NCI-H146 (cell line): Measurements from ENCODE around the gene CHRNE.
A peak's percentile ranks its signal among the peaks of the same experiment; 100 is the strongest.
"Not testable (repeated sequence)": the region's sequence is repeated elsewhere in the genome, so short reads cannot be mapped to it uniquely, and the experiment has no call there.

ENCODE experiments used
- DNase-seq: peaks from one replicate; lab custom pipeline; 2025; lab: John Stamatoyannopoulos, UW

CHRNE gene

DNA sequence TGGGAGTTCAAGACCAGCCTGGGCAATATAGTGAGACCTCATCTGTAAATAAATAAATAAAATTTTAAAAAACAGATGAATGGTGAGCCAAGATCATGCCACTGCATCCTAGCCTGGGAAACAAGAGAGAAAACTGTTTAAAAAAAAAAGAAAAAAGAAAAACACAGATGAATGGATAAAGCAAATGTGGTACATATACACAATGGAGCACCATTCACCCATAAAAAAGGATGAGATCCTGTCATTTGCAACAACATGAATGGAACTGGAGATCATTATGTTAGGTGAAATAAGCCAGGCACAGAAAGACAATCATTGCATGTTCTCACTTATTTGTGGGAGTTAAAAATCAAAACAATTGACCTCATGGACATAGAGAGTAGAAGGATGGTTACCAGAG is 3.7 kb upstream of the CHRNE start:
- not testable (repeated sequence) for DNase-seq

- DNase-seq: no peak
These were observed 358 bp downstream of the CHRNE start for GRCh38 chr17:4902540-4902939.

DNA sequence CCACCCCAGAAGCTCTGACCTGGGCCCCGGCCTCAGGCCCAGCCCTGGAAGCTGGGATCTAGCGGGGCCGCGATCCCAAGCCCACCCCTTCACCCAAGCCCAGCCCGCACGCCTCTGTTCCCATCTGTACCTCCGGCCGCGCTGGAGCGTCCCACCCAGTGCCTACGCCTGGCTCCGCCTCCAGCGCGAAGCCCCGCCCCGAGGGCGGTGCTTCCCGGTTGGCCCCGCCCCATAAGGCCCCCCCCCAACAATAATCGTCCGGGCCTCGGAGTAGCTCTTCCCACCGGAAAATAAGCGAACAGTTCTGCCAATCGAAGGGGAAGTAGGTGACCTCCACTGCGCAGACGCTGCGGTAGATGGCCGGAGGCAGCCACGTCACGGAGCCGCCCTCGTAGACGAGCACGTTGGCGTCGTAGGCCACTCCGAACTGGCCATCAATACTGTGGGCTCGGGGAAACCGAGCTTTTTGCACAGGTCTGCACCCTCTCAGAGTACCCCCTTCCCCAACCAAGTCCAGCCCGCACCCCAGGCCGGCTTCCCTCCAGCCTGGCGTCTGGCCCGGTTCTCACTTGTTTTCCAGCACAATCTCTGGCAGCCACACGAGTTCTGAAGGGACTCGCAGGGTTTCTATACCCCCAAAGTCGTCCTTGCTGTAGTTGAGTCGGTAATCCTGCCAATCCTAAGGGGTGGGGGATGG is 1.1 kb downstream of the CHRNE start:
- DNase-seq: no peak

- no peak for DNase-seq
These were observed 1.7 kb downstream of the CHRNE start for GRCh38 chr17:4901108-4901647.

DNA sequence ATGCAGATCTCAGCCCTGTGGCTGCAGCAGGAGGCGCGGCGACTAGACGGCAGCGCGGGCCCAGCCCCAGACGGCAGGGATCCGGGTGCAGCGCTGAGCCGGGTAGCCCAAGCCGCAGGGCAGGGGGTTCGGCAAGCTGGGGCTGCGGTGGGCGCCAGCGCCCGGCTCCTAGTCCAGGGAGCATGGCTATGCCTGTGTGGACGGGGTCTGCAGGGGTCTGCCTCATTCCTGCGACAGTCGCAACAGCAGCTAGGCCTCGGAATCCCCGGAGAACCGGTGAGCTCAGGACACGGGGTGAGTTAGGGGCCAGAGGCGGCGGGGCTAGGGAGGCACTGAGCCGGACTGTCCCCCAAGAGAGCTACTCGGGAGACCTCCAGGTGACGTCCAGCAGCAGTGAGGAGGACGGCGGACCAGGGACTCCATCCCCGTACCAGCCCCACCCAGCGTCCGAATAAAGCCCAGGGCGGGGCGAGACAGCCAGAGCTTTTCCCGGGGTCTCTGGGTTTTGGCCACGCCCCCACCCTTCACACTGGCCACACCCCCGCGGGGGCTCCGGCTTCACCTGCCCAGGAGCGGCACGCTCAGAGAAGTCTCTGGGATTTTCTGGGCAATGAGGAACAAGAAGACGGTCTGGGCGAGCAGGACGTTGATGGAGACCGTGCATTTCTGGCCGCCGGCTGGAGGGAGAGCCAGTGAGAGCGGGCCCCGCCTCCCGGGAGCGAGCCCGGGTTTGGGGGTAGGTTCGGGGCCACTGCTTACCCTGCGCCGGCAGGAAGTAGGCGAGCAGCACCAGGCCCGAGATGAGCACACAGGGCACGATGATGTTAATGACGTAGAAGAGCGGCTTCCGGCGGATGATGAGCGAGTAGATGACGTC is 2.4 kb downstream of the CHRNE start:
- DNase-seq: no peak

DNA sequence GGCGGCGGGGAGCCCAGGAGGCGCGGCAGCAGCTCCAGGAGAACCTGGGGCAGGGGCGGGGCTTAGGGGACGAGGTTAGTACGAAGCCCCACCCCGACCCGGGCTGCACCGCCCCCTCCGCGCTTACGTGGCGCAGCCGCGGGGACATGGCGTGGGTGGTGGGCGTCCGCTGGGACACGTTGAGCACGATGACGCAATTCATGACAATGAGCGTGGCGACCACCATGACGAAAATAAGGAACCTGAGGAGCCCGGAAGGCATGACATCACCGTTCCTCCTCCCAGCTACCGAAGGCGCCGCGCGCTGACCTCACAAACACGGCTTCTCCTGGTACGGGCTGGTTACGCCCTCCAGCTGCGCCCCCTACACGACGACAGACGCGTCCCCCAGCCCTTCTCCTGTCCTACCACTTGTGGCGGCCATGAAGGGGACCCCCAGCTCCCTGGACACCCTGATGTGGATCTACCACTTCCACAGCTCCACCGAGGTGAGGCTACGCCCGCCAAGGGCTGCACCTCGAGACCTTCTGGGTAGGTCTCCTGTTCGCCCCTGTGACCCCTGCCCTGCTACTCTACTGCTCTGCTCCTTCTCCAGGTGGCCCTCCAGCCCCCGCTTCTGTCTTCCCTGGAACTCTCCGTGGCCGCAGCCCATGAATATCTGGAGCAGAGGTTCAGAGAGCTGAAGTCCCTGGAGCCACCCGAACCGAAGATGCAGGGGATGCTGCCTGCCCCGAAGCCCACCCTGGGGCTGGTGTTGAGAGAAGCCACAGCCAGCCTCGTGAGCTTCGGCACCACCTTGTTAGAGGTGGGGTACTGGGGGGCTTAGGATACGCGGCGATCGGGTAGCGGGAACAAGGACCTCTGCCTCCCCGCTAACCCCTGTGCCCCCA is 3.3 kb downstream of the CHRNE start, which contains the start of gene C17orf107:
C17orf107 (plus strand) TSS at position 196 of the 890 bp plus-strand sequence; CDS start at position 423, 227 bp downstream.
- DNase-seq: peak; percentile 51

GRCh38 chr17:4898927-4899326 is 4.0 kb downstream of the CHRNE start:
- DNase-seq: no peak

GRCh38 chr17:4898351-4898750 is 4.5 kb downstream of the CHRNE start:
- DNase-seq: no peak

- no peak for DNase-seq
These were observed 5.1 kb downstream of the CHRNE start for GRCh38 chr17:4897785-4898184.

DNA sequence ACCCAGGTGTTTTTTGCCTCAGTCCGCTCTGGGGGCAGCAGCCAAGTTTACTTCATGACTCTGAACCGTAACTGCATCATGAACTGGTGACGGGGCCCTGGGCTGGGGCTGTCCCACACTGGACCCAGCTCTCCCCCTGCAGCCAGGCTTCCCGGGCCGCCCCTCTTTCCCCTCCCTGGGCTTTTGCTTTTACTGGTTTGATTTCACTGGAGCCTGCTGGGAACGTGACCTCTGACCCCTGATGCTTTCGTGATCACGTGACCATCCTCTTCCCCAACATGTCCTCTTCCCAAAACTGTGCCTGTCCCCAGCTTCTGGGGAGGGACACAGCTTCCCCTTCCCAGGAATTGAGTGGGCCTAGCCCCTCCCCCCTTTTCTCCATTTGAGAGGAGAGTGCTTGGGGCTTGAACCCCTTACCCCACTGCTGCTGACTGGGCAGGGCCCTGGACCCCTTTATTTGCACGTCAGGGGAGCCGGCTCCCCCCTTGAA is 5.7 kb downstream of the CHRNE start:
- no peak for DNase-seq

DNA sequence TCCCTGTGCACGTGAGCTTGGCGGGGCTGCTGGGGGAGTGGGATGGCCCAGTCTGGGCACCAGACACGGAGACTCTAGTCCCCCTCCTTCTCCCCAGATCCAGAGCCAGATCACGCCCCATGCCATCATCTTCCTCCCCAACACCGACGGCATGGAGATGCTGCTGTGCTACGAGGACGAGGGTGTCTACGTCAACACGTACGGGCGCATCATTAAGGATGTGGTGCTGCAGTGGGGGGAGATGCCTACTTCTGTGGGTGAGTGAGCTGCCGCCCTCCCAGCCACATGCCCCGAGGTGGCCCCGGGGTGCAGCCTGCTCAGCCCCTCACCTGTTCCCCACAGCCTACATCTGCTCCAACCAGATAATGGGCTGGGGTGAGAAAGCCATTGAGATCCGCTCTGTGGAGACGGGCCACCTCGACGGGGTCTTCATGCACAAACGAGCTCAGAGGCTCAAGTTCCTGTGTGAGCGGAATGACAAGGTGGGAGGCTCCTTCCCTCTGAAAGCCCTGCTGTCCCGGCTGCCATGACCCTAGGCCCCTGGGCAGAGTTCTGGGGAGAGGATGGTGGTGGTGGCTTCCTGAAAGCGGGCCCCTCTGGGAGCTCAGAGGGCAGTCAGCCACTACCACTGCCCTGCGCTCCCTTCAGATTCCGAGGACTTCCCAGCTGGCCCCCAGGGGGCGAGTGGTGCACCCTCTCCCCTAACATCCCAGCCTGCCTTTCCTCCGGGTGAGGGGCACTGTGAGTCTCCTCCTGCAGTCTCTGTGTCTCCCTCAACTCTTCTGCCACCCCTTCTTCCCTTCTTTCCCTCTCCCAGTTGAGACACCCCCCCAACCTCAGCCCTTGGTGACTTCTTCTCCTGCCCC is 6.3 kb downstream of the CHRNE start:
- DNase-seq: no peak

DNA sequence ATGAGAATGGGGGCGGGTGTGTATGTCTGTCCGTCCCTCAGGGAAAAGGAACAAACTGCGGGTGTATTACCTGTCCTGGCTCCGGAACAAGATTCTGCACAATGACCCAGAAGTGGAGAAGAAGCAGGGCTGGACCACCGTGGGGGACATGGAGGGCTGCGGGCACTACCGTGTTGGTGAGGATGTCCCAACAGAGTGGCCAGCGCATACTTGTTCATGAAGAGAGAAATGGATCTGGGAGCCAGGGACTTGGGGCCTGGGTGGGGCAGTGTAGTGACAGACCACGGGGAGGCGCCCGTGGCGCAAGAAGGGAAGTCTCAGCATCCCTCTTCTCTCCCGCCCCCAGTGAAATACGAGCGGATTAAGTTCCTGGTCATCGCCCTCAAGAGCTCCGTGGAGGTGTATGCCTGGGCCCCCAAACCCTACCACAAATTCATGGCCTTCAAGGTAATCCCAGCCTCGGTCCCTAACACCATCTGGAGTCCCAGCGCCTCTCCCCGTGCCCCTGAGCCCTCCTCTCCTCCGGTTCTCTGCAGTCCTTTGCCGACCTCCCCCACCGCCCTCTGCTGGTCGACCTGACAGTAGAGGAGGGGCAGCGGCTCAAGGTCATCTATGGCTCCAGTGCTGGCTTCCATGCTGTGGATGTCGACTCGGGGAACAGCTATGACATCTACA is 7.1 kb downstream of the CHRNE start:
- DNase-seq: no peak

DNA sequence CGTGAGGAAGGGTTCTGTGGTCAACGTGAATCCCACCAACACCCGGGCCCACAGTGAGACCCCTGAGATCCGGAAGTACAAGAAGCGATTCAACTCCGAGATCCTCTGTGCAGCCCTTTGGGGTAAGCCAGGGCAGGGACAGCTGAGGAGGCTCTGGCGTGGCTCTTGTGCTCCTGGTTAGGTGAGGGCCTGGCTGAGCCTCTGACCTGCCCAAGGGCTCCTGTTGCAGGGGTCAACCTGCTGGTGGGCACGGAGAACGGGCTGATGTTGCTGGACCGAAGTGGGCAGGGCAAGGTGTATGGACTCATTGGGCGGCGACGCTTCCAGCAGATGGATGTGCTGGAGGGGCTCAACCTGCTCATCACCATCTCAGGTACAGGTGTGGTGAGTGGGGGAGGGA is 7.8 kb downstream of the CHRNE start:
- DNase-seq: no peak

DNA sequence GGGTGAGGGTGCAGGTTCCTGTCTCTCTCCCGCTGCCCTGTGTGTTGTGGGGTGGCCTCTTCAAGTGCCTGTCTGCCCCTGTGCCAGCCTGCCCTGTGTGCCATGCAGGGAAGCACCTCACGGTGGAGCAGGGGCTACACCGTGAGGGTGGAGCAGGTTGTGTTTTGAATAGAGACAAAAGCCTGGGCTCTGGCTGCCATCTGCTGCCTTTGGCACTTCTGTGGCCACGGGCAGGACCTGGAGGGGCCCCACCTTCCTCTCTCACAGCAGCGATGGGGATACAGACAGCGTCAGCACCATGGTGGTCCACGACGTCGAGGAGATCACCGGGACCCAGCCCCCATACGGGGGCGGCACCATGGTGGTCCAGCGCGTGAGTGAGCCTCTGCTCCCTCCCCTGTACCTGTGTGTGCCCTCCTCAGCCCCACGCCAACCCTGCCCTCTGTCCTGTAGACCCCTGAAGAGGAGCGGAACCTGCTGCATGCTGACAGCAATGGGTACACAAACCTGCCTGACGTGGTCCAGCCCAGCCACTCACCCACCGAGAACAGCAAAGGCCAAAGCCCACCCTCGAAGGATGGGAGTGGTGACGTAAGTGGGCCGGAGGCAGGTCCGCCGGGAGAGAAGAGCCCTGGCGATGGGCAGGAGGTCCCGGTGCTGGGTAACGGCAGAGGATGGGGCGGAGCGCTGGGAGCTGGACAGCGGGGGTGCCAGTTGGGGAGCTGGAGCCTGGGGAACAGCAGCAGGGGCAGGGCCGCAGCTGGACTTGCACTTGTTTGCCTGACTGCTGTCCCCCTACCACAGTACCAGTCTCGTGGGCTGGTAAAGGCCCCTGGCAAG is 9.0 kb downstream of the CHRNE start:
- no peak for DNase-seq

DNA sequence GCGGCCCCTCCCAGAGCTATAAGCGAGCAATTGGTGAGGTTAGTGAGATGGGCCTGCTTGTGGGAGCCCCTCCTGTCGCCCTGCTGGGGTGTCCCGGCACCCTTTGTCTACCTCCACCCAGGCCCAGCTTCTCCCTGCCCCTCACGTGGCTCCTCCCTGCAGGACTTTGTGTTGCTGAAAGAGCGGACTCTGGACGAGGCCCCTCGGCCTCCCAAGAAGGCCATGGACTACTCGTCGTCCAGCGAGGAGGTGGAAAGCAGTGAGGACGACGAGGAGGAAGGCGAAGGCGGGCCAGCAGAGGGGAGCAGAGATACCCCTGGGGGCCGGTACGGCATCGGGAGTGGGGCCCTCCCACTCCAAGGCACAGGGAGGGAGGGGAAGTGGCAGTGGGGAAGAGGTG is 9.6 kb downstream of the CHRNE start:
- no peak for DNase-seq

DNA sequence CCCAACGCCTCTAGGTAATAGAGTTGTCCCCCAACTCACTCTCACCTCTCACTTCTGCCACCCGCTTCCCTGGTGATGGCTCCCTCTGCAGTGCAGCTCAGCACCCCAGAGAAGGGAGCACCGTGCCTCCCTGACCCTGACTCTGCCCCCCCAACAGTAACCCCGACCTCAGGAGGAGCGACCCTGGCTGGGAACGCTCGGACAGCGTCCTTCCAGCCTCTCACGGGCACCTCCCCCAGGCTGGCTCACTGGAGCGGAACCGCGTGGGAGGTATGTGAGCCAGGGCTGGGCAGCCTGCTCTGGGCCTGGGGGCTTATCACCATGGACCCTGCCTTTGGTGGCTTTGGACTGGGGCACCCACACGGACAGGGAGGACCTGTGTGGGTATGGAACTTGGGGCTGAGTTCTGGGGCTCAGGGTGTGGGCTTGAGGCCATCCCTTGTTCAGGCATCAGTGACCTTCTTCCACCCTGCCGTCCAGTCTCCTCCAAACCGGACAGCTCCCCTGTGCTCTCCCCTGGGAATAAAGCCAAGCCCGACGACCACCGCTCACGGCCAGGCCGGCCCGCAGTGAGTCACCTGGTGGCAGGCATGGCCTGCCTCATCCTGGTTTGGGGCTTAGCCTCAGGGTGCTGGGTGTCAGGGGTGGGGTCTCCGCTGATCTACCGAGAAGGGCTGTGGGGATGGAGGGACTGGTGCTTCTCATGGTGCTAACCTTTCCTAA is 10.2 kb downstream of the CHRNE start:
- DNase-seq: no peak

GRCh38 chr17:4891411-4892410 is 11.2 kb downstream of the CHRNE start:
- DNase-seq: no peak
